Activated naive CD4-positive, alpha-beta T cell treated with anti-CD3 and anti-CD28 coated beads, Interleukin-2, amount 50 U/mL, for 72 hours (primary cell): Measurements from ENCODE around the gene LZTS3. TPM values are rescaled to one million over a fixed set of nuclear protein-coding genes. Genes with fewer than 3 reads are reported as not detected.

Experiments
- total RNA-seq, 2 donors: library from RNA; stranded (reverse); gene quantifications; one replicate each; pipeline ENCODE4 v1.2.3, GENCODE V29; 2022

Gene LZTS3
- total RNA-seq, 2 donors from 2014 or later, result 2.0 to 4.2 TPM

Other genes starting within 250 kb of the LZTS3 start
- 1 to 10 TPM in 1 of 2 donors, under 1 TPM in 1; 0.99 to 2.5 TPM for gene GNRH2, start 129.9 kb downstream of the LZTS3 start, total RNA-seq
- gene MRPS26, start 127.5 kb downstream of the LZTS3 start, total RNA-seq, result 10 to 100 TPM; 39.3 to 60.0 TPM
- not detected for gene OXT, start 101.9 kb downstream of the LZTS3 start, total RNA-seq
- under 1 TPM in 1 of 2 donors, not detected in 1; 0.45 TPM for gene AVP, start 88.8 kb downstream of the LZTS3 start, total RNA-seq
- 10 to 100 TPM; 18.8 to 24.2 TPM for gene FASTKD5, start 13.7 kb downstream of the LZTS3 start, total RNA-seq
- gene UBOX5, start 13.7 kb downstream of the LZTS3 start, total RNA-seq, result 1 to 10 TPM; 5.5 to 7.1 TPM
- gene DDRGK1, start 31.1 kb upstream of the LZTS3 start, total RNA-seq, result 100 to 1,000 TPM in 1 of 2 donors, 10 to 100 TPM in 1; 66.4 to 128 TPM
- 10 to 100 TPM; 29.9 to 77.4 TPM for gene ITPA, start 35.9 kb upstream of the LZTS3 start, total RNA-seq
- 1 to 10 TPM in 1 of 2 donors, under 1 TPM in 1; 0.14 to 1.1 TPM for gene SLC4A11, start 65.6 kb upstream of the LZTS3 start, total RNA-seq
- 1 to 10 TPM in 1 of 2 donors, under 1 TPM in 1; 0.66 to 2.4 TPM for gene DNAAF9, start 234.1 kb upstream of the LZTS3 start, total RNA-seq